Measurements from ENCODE around the gene FPR3. TPM values are rescaled to one million over a fixed set of nuclear protein-coding genes. Genes with fewer than 3 reads are reported as not detected.

Gene FPR3
- total RNA-seq, 1 donor: not detected

- TF ChIP-seq CTCF (IDR thresholded peaks at IDR 0.05; ENCODE audit: insufficient read depth, low read depth, low read length): no peak
- no peak overlapping the region for H3K4me3 ChIP-seq (ENCODE audit: low read depth, low read length)
- DNase-seq (ENCODE audit: low read depth): no peak
Observed at GRCh38 chr19:51789061-51789795, 5.7 kb upstream of the FPR3 start.

GRCh38 chr19:51792932-51793331 is 2.0 kb upstream of the FPR3 start:
- no peak overlapping the region for H3K4me3 ChIP-seq (ENCODE audit: low read depth, low read length)
- DNase-seq (ENCODE audit: low read depth): no peak
- no peak for TF ChIP-seq CTCF (IDR thresholded peaks at IDR 0.05; ENCODE audit: insufficient read depth, low read depth, low read length)

- TF ChIP-seq CTCF (IDR thresholded peaks at IDR 0.05; ENCODE audit: insufficient read depth, low read depth, low read length): no peak
- H3K4me3 ChIP-seq (ENCODE audit: low read depth, low read length): no peak overlapping the region
- no peak for DNase-seq (ENCODE audit: low read depth)
Observed at GRCh38 chr19:51793994-51794393, 963 bp upstream of the FPR3 start.

GRCh38 chr19:51796195-51796679 is 1.3 kb downstream of the FPR3 start:
- no peak for TF ChIP-seq CTCF (IDR thresholded peaks at IDR 0.05; ENCODE audit: insufficient read depth, low read depth, low read length)
- H3K4me3 ChIP-seq (ENCODE audit: low read depth, low read length): no peak overlapping the region
- DNase-seq (ENCODE audit: low read depth): no peak

- DNase-seq (ENCODE audit: low read depth): no peak
- no peak overlapping the region for H3K4me3 ChIP-seq (ENCODE audit: low read depth, low read length)
- TF ChIP-seq CTCF (IDR thresholded peaks at IDR 0.05; ENCODE audit: insufficient read depth, low read depth, low read length): no peak
Observed at GRCh38 chr19:51797480-51797879, 2.5 kb downstream of the FPR3 start.

- DNase-seq (ENCODE audit: low read depth): no peak
- no peak overlapping the region for H3K4me3 ChIP-seq (ENCODE audit: low read depth, low read length)
- TF ChIP-seq CTCF (IDR thresholded peaks at IDR 0.05; ENCODE audit: insufficient read depth, low read depth, low read length): no peak
Observed at GRCh38 chr19:51798062-51798461, 3.1 kb downstream of the FPR3 start.

Measured in fibroblast of villous mesenchyme (primary cell).